Ishikawa (cell line): ENCODE results near the gene RIIAD1.
A peak's percentile ranks its signal among the peaks of the same experiment; 100 is the strongest.

ENCODE experiments used
- CEBPB ChIP-seq: IDR thresholded peaks from 2 replicates; pipeline ENCODE4 v1.6.1; 2012
- CREB1 ChIP-seq: IDR thresholded peaks from 2 replicates; pipeline ENCODE4 v1.6.1; 2012; ENCODE audit warnings: low read depth
- EGR1 ChIP-seq: IDR thresholded peaks from 2 replicates; pipeline ENCODE4 v1.6.1; 2012
- EP300 ChIP-seq: IDR thresholded peaks from 2 replicates; pipeline ENCODE4 v1.6.1; 2012; ENCODE audit warnings: borderline replicate concordance
- FOXM1 ChIP-seq: IDR thresholded peaks from 2 replicates; pipeline ENCODE4 v1.6.1; 2012; ENCODE audit warnings: low read depth, borderline replicate concordance
- MAX ChIP-seq: IDR thresholded peaks from 2 replicates; pipeline ENCODE4 v1.6.1; 2012
- RAD21 ChIP-seq: IDR thresholded peaks from 2 replicates; pipeline ENCODE4 v1.6.1; 2012; ENCODE audit warnings: low read depth
- REST ChIP-seq: IDR thresholded peaks from 2 replicates; pipeline ENCODE4 v1.6.1; 2012; ENCODE audit warnings: low read depth, mild to moderate bottlenecking
- TAF1 ChIP-seq: IDR thresholded peaks from 2 replicates; pipeline ENCODE4 v1.6.1; 2012; ENCODE audit warnings: low read depth, mild to moderate bottlenecking
- TCF12 ChIP-seq: IDR thresholded peaks from 2 replicates; pipeline ENCODE4 v1.6.1; 2012; ENCODE audit warnings: low read depth
- TEAD4 ChIP-seq: IDR thresholded peaks from 2 replicates; pipeline ENCODE4 v1.6.1; 2012
- YY1 ChIP-seq: IDR thresholded peaks from 2 replicates; pipeline ENCODE4 v1.6.1; 2012; ENCODE audit warnings: low read depth
- ZBTB7A ChIP-seq: IDR thresholded peaks from 2 replicates; pipeline ENCODE4 v1.6.1; 2012; ENCODE audit warnings: low read depth
- TF ChIP-seq, protein P1 (sequence below): IDR thresholded peaks from 2 replicates; pipeline ENCODE4 v1.6.1; 2012

- TF ChIP-seq ZBTB7A = no peak
- TF ChIP-seq REST = no peak
- TF ChIP-seq EP300 = no peak
- no peak for TF ChIP-seq TAF1
- peak; percentile 84 for TF ChIP-seq RAD21
- TF ChIP-seq YY1 = no peak
- no peak for TF ChIP-seq CREB1
- TF ChIP-seq, protein P1, sequence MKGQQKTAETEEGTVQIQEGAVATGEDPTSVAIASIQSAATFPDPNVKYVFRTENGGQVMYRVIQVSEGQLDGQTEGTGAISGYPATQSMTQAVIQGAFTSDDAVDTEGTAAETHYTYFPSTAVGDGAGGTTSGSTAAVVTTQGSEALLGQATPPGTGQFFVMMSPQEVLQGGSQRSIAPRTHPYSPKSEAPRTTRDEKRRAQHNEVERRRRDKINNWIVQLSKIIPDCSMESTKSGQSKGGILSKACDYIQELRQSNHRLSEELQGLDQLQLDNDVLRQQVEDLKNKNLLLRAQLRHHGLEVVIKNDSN = no peak
- TF ChIP-seq MAX = no peak
- TF ChIP-seq EGR1 = no peak
- TF ChIP-seq CEBPB = no peak
- no peak for TF ChIP-seq TCF12
- no peak for TF ChIP-seq FOXM1
- no peak for TF ChIP-seq TEAD4
These were observed 28.2 kb upstream of the RIIAD1 start for GRCh38 chr1:151693057-151693651.
